T-helper 2 cell treated with Interferon-gamma antibody and Interleukin-4, amounts not matched to agents 100 ng/mL and 5 ng/mL, for 36 hours (primary cell): ENCODE data around the gene ZNF385C. TPM values are rescaled to one million over a fixed set of nuclear protein-coding genes. Genes with fewer than 3 reads are reported as not detected.

Experiments
- intact Hi-C: fragments of 100-400 bp; cut with micrococcal nuclease; formaldehyde crosslinking; loops from one replicate; pipeline ENCODE4 v1.15.1; 2023
- total RNA-seq: library from RNA; stranded (reverse); gene quantifications from 2 replicates; pipeline ENCODE4 v1.2.3, GENCODE V29; 2022

The ZNF385C gene
- total RNA-seq, 1 donor from 2014 or later = not detected

DNA sequence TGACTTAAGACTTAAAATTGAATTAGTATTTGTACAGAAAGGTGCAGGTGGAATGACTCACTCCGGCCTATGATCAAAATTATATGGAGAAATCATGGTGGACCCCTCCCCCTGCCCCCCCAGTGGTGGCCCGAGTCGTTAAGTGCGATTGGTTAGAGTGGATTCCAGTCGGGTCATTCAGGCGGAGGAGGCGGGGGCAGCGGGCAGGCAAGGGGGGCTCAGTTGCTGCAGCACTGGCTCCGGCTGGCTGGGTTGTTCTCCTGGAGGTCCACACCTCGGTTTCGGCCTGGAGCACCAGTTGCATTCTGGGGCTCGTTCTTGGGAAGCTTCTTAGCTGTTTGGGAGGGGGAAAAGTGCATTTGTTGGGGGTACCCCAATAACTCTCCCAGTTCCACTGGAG, 27.3 kb upstream of the ZNF385C start:
- intact Hi-C loops = no loop called here

DNA sequence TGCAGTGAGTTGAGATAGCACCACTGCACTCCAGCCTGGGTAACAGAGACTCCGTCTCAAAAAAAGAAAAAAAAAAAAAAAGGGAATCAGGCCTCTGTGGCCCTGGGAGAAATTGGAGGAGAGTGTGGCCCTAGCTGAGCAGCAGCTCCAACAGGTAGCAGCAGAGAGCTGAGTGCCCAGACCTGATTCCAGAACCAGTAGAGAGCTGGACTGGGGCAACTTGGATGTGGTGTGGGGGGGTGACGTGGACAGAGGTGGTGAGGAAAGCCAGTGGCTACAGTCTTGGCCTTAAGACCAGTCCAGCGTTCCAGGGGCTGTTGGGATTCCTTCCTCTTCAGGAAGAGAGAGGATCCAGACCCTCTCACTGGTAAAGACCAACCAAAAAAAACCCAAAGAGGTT, 26.0 kb upstream of the ZNF385C start:
- intact Hi-C loops = no loop called here

DNA sequence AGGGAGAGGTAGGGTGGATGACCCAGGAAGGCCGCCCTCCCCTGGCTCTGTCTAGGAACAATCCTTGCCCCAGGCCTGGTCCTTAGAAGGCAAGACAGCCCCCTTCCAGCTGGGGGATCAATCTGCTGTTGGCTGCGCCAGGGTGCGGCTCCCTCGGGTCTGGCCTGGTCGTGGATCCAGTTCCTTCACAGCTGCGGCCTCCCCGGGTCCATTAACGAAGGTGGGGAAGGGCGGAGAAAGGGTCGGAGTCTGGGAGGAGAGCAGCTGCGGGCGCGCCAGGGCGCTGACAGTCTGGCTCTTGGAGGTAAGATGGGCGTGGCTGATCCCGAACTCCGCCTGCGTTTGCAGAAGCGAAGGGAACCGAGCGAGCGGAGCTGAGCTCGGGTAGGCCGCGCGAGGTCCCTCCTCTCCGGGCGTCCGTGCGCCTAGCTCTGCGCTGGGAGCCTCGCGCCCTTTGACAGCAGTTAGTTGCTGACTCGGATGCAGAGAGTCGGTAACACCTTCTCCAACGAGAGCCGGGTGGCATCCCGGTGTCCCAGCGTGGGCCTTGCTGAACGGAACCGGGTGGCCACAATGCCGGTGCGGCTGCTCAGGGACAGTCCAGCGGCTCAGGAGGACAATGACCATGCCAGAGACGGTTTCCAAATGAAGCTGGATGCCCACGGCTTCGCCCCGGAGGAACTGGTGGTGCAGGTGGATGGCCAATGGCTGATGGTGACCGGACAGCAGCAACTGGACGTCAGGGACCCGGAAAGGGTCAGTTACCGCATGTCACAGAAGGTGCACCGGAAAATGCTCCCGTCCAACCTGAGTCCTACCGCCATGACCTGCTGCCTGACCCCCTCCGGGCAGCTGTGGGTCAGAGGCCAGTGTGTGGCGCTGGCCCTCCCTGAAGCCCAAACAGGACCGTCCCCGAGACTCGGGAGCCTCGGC, 24.4 kb upstream of the ZNF385C start, which contains the start of gene HSPB9:
Gene HSPB9 (plus strand): TSS at position 434 of the 933 bp plus-strand sequence. CDS start 47 bp downstream, at position 481.
- intact Hi-C loops = no loop called here

DNA sequence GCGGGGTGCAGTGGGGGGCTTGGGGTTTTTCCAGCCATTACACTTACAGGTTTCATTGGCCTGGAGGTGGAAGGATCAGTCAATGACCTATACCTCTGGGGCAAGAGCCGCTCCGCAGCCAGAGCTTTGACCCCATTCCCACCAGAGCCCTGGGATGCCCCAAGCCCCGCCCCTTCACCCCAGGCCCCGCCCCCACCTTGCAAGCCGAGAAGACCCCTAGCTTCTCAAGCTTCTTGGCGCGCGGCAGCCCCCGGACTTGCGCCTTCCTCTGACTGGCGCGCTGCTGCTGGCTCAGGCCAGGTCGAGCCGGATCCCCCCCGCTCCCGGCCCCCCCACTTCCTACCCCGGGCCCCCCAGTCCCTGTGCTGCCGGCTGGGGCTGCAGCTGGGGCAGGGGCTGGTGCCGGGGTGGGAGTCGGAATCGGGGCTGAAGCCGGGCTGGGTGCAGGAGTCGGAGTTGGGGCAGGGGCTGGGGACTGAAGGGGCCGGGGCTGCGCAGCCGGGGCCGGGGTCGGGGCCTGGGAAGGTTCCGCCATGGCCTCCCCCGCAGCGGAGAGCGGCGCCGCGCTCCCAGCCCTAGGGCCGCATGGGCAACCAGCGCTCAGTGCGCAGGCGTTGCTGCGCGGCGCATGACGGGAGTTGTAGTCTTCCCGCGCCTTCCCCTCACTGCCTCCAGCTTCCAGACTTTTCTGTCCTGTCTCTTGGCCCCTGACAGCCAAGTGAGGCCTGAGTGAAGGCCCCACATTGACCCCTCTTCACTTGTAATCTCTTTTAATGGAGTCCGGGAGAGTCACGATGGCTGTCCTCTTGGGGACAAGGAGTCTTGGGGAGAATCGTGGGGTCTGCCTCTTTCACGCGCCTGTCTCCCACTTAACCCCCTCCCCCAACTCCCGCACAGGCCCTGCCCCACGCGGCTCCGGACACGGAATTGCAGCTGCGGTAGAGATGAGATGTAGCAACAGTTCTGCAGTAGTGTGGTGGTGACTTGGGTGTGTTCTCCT, 22.8 kb upstream of the ZNF385C start, which contains the start of gene KAT2A:
Gene KAT2A (minus strand): TSS at position 598 of the 1,000 bp plus-strand sequence. CDS start 63 bp downstream, at position 535.
- intact Hi-C loops = no loop called here

DNA sequence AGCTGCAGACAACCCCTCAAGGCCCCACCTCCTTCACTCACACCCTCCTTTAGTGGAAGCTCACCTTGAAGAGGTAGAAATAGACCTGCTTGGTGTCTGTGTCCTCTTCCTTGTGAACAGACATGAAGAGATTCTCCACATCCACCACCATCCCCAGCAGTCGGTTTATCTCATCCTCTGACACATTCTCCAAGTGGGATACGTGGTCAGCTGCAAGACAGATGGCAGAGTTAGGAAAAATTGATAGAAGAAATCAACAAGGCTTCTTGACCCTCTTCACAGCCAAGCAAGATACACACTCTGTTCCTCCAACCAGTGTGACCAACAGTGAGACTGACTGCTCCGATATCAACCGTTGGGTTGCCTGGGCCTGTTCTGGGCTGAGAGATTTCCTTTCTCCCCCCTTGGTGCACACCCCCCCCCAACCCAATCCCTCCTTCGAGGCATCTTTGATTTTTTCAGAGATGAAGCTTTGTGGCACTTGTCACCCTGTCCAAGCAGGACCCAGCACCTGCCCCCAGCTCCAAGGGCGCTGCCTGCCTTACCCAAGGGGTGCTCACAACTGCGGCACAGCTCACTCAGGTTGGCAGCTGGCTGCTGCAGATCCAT, 22.0 kb upstream of the ZNF385C start:
- intact Hi-C loops = no loop called here

DNA sequence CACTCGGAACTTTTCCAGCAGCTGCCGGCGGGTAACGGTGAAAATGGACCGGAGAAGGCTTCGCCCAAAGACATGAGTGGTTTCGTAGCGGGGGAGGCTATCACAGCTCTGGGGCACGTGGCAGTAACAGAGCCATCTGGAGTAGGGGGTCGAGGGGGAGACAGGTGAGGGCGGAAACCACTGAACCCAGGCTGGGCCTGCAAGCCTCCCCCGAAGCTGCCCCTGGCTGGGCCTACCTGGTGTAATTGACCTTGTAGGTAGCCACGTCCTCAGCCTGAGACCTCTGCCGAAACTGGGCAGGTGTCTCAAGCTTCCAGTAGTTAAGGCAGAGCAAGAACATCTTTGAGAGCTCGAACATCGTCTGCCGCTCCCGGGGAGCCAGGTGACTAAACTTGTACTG, 21.0 kb upstream of the ZNF385C start:
- intact Hi-C loops = loop anchor here (10.0 kb wide), 2 partner anchors 66 to 384 kb away; partner anchors contain the start of genes HAP1, HCRT and KCNH4

DNA sequence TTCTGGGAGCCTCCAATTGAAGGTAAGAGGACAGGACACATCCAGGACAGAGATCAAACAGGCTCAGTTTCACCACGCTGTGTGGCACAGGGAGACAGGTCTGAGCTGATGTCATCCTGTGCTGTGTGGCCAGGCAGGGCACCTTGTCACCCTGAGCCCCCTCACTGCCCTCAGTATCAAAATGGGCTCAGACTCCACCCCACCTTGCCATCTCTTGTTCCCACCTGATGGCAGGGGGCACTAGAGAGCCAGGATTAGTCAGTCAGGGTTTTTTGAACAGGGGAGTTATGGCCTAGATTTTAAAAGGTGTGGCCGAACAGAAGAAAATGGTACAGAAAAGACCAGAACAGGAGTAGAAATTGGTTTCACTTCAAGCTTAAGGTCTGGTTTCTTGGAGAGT, 20.3 kb upstream of the ZNF385C start:
- intact Hi-C loops = loop anchor here (10.0 kb wide), 2 partner anchors 66 to 384 kb away; partner anchors contain the start of genes HAP1, HCRT and KCNH4

DNA sequence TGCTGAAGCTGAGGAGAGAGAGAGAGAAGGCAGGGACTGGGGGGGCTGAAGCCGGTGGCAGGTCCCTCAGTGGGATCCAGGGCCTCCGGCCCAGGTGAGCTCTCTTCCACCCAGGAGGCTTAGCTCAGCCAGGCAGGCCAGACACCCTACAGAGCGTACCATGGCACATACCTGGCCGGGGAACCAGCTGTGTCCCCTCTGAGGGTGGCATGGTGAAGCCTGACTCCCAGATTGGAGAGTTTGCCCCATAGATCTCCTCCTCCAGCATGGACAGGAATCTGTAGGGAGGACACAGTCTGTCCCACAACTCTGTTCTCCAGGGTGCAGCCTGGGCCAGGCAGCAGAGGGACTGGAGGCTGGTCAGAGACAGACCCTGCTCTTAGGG, 19.8 kb upstream of the ZNF385C start:
- intact Hi-C loops = loop anchor here (10.0 kb wide), 2 partner anchors 67 to 383 kb away; partner anchors contain the start of genes HAP1, HCRT and KCNH4

DNA sequence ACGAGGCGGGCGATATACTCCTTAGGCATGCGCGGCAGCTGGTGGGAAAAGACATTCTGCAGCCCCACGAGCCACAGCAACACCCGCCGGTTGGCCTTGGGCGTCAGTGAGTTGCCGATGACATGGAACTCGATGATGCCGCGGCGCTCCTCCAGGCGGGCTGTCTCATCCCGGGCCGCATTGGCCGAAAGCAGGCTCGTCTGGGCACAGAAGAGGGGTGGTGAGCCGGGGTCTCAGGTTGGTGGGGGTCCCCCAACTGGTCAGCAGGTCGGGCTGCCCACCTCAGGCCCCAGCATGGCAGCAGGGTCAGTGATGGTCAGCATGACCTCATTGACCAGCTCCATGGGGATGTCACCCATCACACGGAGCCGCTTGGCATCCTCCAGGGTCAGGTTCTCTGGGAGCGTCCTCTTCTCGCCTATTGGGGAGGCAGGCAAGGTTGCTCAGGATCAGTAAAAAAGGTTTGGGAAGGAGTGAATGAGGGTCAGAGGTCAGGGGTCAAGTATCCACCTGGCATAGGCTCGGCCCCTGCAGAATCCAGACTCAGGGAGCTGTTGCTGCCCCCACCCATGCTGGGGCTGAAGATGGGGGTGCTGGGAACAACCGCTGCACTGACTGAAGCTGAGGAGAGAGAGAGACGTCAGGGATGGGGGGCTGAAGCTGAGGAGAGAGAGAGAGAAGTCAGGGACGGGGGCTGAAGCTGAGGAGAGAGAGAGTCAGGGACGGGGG, 19.3 kb upstream of the ZNF385C start:
- intact Hi-C loops = loop anchor here (10.0 kb wide), 2 partner anchors 67 to 383 kb away; partner anchors contain the start of genes HAP1, HCRT and KCNH4

DNA sequence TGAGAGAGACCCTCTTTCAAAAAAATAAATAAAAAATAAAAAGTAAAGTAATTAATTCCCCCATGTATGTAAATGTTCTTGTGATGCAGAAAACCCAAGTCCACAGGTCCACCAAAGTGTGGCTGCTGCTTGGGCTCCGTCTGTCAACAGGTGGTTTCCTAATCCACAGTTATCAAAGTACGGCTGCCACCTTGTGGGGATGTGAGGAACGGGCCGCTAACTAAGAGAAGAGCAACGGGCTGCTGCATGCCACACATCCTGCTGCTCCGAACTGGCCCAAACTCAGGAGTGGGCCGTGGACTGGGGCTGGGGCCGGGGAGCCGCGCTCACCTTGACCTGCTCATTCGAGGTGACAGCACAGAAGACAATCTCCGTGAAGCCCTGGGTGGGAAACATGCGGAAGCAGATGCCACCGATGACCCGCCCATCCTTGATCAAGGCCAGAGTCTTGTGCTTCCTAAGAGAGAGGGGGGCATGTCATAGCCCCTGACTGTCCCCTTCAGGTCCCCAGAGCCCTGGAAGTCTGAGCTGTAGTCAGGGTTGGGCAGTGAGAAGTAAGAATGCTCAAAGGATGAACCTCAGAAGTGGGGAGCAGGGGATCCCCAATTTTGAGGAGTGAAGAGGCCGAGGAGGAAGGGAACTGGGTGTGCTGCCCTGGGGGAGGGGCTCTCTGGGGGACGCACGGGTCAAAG, 18.6 kb upstream of the ZNF385C start:
- intact Hi-C loops = loop anchor here (1.0 to 10.0 kb wide), 4 partner anchors 50 to 382 kb away; partner anchors contain the start of genes HAP1, HCRT and KCNH4

DNA sequence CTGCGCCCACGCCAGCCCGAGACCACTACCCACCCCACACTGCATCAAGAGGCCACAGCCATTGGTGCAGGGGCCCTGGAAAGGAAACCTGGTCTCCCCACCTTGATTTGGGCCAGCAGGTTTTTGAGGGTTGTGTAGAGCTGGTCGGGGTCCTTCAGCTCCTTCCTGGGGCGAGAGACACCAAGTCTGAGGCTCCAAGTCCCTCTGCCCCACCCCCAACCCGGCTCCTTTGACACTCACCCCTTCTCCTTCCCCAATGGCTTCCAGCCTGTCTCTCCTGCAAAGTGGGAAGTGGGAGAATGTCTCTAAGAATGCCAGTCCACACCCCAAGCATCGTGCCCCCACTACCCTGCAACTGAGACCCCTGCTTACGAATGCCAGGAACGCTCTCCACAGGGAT, 15.8 kb upstream of the ZNF385C start:
- intact Hi-C loops = loop anchor here (5.0 to 10.0 kb wide), 3 partner anchors 43 to 379 kb away; partner anchors contain the start of genes HAP1, HCRT and KCNH4

DNA sequence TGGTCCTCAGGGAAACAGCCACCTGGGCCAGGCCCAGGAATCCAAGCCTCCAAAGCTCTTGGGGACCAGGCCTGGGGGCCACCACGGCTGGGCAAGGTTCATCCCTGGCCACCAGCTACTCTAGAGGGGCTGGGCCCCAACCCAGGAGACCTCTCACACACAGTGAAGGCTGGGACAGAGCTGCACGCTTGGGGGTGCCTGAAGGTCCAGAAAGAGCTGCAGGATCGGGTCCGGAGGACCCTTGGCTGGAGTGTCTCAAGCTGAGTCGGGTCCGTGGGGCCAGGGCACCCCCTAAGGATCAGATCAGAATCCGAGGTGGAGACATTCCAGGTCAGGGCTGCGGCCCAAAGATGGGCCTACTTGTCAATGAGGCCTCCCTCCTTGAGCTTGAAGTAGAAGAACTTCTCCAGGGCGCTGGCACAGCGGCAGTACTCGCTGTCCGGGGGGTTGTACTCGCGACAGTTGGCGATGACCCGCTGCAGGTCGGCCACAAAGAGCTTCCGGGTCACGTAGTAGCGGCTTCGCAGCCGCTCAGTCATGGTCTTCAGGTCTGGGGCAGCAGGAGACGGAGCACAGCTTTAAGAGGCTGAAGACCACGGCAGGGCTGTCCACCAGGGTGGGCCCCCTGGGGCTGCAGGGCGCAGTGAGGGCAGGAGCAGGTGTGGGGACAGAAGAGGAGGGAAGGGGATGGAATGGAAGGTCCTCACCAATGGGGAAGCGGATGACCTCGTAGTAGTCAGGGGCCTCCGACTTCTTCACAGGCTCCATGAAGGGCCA, 15.2 kb upstream of the ZNF385C start:
- intact Hi-C loops = loop anchor here (2.0 to 10.0 kb wide), 5 partner anchors 44 to 379 kb away; partner anchors contain the start of genes CNP, DNAJC7, HAP1 and HCRT

DNA sequence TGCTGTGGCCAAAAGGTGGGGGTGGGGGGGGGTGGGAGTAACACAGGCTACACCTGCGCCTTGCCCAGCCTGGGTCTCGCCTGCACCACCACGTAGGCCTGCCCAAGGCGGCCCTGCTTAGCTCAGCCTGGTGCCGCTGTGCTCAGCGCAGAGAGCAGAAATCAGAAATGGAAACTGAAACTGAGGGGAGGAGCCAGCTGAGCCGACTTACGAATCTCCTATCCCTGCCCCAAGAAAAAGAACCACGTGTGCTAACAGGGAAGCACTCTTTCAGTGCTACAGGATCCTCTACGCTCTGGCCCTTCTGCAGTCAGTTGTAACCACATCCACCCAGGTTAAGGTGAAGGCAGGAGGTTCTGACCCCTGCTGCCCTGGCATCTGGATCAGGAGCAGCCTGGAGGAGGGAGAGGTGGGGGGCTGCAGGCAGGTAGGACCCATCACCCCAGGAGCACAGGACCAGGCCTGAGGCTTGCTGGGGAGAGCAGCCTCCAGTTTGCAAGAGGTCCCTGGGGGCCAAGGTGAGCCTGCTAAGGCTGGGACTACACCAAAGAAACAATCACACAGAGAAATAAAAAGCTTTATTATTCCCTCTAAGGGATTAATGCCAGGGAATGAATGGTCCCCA, 14.4 kb upstream of the ZNF385C start, which contains the start of gene DHX58:
Gene DHX58 (minus strand): TSS at position 163 of the 625 bp plus-strand sequence. CDS start 822 bp downstream, outside the sequence.
- intact Hi-C loops = loop anchor here (2.0 to 10.0 kb wide), 5 partner anchors 45 to 378 kb away; partner anchors contain the start of genes CNP, DNAJC7, HAP1 and HCRT

DNA sequence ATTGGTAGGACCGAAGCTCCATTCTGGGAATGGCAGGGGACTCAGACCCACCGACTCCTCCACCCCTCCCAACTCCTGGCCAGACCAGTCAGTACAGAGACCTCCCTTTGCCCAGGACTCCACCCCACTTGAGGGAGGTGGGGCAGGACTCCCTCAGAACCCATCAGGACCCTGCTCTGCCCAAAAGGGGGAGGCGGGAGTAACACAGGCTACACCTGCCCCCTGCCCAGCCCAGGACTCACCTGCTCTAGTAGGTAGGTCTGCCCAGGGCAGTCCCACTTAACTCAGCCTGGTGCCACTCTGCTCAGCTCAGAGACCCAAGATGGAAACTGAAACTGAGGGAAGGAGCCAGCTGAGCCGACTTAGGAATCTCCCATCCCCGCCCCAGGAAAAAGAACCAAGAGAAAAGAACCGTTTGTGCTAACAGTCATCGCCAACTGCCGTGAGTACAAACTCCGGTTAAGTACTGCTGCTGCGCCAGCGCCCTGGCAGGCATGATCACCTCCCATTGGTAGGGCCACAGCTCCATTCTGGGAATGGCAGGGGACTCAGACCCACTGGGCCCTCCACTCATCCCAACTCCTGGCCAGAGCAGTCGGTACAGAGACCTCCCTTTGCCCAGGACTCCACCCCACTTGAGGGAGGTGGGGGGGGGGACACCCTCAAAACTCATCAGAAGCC, 13.7 kb upstream of the ZNF385C start:
- intact Hi-C loops = loop anchor here (2.0 to 10.0 kb wide), 5 partner anchors 45 to 377 kb away; partner anchors contain the start of genes CNP, DNAJC7, HAP1 and HCRT

DNA sequence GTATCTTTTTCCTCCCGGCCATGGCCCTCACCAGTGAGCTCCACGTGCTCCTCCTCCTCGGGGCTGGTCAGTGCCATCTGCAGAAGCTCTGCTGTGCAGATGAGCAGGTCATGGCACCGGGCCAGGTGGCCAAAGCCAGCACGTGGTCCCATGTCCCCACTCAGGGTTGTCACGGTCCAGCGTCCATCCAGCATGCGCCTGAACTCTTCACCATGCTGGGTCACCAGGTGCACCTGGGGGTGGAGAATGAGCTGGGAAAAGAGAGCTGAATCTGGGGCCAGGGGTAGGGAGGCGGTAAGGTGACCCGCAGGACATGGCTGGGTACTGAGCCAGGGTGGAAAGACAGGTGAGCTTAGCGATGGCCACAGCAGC, 13.0 kb upstream of the ZNF385C start:
- intact Hi-C loops = loop anchor here (5.0 to 10.0 kb wide), 3 partner anchors 46 to 376 kb away; partner anchors contain the start of genes HAP1, HCRT and KCNH4
